GM15510 (cell line): ENCODE measurements around the gene SHANK1.

Experiments
- POLR2A ChIP-seq: IDR thresholded peaks from 3 replicates; pipeline ENCODE4 v1.6.1; 2011; ENCODE audit warnings: borderline replicate concordance; ENCODE audit not compliant: insufficient read length; ENCODE audit errors: extremely low read depth

SHANK1 gene

DNA sequence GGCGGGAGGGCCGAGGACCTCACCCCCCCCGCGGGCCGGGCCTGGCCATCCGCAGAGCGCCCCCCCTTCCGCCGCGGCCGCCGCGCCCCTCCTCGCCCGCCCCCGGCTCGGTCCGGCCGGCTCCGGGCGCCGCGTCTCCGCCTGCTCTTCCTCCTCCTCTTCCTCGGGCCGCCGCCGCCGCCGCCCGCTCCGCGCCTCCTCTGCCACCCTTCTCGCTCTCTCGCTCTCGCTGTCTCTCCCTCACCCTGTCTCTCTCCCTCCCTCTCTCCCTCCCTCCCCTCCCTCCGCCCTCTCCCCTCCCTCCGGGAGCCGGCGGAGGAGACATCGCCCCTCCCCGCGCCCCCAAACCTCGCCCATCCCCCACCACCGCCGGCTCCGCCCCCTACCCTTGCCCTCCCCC lies at the start of gene SHANK1:
Gene SHANK1 (minus strand): TSS at position 237 of the 400 bp plus-strand sequence. CDS start 2,883 bp downstream, outside the sequence.
- no peak for TF ChIP-seq POLR2A

DNA sequence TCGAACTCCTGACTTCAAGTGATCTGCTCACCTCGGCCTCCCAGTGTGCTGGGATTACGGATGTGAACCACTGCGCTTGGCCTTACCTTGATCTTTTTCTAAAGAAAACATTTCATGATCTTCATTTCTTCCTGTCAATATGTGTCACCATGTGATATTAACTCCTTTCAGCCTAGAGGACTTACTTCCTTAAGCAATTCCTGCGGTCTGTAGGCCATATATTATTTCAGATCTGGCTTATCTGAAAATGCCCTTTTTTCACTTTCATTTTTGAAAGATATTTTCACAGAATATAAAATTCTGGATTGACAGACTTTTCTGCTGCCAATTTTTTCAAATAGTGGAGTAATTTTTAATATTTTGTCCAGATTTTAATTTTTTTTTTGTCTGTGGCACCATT lies 48.7 kb upstream of the SHANK1 start:
- TF ChIP-seq POLR2A, result no peak

DNA sequence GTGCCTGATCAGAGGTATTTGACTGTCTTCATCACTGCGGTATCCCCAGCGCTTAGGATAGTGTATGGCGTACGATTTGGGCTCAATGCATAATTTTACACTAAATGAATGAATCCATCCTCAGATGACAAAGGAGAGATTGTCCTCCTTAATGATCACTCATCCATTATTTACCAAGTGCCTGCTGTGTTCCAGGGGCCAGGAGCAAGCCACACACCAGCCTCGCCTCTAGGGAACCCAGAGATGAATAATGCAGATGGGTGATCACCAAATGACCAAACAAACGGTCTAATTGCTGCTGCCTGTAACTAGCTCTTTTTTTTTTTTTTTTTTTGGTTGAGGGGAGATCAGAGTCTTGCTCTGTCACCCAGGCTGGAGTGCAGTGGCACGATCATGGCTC lies 44.8 kb upstream of the SHANK1 start:
- TF ChIP-seq POLR2A, result no peak

DNA sequence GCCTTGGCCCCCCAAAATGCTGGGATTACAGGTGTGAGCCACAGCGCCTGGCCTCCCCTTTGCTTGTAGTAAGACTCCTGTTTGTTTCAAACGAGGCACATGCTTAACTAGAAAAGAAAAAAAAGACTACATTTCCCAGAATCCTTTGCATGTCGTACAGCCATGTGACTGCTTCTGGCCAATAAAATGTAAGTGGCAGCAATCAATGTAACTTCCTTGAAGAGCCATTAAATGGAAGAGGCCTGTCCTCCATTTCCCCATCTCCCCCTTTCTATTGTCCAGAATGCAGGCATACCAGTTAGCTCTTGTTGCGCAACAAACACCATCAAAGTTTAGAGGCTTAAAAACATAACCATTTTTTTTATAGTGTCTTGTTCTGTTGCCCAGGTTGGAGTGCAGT lies 40.3 kb upstream of the SHANK1 start:
- TF ChIP-seq POLR2A, result no peak

DNA sequence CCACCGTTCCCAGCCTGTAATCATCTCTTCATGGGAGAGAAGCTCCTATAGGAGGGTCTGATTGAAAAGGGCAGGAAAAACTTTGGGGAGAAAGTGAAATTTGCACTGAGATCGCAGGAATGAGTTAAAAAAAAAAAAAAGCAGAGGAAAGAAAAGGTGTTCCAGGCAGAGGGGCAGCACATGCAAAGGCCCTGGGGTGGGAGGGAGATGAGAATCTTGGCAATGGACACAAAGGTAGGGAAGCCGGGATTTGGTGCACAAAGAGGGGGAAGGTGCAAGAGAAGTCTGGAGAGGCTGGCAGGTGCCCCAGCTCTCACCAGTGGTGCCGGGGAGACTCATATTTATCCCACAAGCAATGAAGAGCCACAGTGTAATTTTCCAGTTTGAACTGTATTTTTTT lies 34.3 kb upstream of the SHANK1 start:
- no peak for TF ChIP-seq POLR2A

DNA sequence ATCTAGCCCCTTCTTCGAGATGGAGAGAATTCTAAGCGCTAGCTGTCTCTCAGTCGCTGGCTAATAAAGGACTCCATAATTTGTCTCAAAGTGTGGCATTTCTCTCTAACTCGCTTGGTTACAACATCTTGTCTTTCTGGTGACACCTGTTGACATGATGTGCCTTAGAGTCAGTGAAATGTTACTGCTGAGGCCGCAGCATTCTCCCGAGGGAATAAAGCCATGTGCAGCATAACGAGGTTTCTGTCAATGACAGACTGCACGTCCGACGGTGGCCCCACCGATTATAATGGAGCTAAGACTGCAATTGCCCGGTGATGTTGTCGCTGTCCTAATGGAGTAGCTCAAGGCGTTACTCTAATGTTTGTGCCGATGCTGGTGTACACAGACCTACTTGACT lies 30.4 kb upstream of the SHANK1 start:
- TF ChIP-seq POLR2A, result no peak

DNA sequence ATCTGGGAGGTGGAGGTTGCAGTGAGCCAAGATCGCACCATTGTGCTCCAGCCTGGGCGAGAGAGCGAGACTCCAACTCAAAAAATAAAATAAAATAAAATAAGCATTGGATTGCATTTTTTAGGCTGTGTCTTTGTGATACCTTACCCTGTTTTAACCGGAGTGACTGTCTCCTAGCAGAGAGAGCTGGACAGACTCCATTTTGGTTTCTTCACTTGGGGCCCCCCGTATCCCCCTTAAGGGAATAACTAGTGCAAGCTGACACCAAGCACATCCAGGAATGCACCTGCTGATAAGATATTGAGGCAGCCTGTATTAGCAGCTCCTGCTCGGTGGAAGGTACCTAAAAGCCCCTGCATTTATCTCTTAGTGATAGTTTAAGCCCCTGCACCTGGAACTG lies 29.9 kb upstream of the SHANK1 start:
- TF ChIP-seq POLR2A, result no peak

DNA sequence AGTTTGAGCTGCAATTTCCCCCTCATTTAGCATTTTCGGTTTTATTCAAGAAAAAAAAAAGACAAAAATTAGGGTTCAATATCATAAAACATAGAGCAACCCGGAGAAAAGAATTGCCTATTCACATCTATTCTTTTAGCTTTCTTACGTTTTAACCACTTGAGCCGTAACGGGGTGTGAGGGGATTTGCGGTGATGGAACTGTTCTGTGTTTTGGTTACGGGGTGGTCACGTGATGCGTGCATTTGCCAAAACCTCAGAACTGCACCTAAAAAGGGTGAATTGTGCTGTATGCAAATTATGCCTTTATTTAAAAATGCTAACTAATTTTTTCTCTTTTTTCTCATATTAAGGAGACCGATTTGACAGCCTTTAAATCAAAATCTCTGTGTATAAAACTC lies 25.6 kb upstream of the SHANK1 start:
- no peak for TF ChIP-seq POLR2A

DNA sequence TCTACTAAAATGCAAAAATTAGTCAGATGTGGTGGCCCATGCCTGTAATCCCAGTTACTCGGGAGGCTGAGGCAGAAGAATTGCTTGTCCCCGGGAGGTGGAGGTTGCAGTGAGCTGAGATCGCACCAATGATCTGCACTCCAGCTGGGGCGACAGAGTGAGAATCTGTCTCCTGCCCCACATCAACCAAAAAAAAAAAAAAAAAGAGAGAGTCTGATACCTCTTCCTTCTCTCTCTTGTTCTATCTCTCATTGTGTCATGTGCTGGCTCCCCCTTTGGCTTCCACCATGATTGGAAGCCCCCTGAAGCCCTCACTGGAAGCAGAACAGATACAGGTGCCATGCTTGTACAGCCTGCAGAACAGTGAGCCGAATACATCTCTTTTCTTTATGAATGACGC lies 23.9 kb upstream of the SHANK1 start:
- TF ChIP-seq POLR2A, result no peak

DNA sequence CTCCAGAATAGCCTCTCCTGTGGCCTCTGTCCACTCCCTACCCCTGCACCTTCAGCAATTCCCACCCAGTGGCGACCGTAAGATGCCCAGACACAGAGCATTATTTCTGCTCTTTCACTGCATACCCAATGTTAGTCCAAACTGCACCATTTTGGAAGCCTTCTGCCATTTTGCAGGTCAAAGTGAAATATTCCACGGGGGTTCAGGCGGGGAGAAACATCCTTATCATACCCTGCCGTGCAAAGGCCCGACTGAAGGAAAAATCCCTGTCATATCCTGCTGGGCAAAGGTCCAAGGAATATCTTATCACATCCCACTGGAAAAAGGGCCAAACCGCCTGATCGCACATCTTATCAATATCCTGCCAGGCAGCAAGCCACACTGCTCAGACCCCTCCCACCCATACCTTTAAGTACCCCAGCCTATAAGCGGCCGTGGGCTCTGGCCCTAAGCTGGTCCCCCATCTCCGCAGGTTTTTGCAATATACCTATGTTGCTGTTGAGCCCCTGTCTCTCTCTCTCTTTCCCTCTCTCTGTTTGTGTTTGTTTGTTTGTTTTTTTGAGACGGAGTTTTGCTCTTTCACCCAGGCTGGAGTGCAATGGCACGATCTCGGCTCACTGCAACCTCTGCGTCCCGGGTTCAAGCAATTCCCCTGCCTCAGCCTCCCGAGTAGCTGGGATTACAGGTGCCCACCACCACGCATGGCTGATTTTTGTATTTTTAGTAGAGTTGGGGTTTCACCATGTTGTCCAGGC lies 21.8 kb upstream of the SHANK1 start:
- TF ChIP-seq POLR2A, result no peak

DNA sequence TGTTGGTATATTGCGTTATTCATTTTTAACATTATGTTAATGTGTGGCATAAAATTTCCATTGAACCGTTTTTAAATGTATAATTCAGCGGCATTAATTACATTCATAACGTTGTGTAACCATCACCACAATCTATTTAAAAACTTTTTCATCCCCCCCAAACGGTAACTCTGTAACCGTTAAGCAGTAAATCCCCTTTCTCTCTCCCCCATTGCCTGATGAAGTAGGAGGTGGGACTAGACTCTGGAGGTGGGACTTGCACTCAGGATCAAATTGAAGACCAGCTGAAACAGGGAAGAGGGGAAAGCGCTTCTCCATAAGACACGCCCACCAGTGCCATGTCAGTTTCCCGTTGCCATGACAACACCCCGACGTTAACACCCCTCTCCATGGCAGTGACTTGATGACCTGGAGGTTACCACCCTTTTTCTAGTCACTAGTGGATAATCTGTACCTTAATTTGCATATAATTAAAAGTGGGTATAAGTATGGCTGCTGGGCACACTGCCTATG lies 20.4 kb upstream of the SHANK1 start:
- TF ChIP-seq POLR2A, result no peak

DNA sequence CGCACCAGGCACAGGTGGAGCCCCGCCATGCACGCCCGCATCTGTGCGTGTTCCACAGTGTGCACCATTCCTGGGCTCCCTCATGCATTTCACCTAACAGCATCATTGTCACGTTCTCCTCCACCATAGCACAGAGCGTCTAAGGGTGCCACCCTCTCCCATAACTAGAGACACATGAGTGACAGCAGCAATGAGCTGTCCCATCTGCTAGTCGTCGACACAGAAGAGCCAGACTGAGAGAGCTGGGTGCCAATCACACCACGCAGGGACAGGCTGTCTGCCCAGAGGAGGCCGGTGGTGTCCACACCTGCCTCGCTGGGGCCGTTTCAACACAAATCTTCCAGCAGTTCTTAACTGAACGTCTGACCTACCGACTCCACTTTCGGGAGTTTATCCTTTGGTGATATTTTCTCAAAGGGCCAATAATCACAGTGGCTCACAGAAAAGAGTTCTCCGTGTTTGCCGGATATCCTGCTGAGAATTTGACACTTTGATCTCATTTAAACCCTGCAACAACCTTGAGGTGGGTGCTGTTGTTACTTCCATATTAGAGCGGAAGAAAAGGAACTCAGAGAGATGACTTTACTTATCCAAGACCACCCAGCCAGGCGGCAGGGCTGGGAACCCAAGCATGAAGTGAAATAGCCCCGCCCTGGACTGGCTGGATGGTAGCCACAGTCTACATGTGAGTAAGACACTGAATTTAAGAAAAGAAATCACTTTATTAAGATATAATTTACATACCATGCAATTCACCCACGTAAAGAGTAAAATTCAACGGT lies 19.7 kb upstream of the SHANK1 start:
- TF ChIP-seq POLR2A, result no peak

DNA sequence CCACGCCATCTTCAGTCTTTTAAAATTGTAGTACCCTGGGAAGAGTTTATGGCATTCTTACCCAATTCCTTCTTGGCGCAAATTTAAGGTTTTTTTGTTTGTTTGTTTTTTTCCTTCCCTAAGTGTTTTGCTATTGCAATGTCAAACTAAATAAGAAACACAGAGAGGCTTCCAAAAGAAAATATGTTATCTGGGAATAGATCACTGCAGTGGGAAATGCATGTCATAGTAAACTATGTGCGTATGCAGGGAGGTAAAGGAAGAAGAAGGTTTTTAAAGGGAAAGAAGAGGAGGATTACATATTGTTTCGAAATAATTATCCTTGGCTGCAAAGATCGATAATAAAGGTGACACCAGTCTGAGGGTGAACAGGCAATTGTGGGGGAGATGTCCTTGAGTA lies 16.7 kb upstream of the SHANK1 start:
- TF ChIP-seq POLR2A, result no peak

DNA sequence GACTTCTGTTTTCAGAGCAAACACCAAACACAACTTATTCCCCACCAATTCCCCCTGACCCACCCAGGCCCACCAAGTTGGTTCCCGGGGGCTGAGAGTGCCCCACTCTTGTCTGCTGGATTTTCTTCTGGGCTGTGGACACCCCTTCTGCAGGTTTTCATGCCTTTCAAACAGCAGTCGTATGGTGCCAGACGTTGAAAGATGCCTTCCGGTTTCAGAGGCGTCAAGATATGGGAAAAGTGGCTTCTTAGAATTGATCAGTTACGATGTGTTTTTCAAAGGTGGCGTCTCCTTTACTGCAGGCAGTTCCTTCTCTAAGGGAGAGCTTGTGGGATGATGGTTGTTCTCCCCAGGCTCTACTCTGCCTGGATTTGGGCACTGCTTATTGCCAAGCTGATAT lies 16.3 kb upstream of the SHANK1 start:
- no peak for TF ChIP-seq POLR2A

DNA sequence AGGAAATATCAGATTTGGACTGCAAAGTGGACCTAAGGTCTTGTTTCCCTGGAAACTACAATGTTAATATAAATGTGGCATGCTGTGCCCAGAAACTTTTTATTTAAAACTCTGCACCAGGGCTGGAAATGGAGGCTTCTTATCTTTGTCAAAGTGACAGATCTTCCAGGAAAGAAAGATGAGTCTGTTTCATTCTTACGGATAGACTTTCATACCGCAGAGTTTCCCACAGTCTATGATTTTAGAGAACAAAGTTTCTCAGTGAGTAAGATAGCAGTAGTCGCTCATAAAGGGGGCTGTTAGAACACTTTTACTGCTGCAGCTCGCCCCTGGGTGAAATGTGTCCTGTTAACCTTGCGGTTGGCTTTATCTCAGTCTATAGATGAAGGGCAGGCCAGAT lies 10.3 kb upstream of the SHANK1 start:
- TF ChIP-seq POLR2A, result no peak
